ENCODE data around the gene LY6G5C. TPM values are rescaled to one million over a fixed set of nuclear protein-coding genes. Genes with fewer than 3 reads are reported as not detected.

LY6G5C gene, protein sequence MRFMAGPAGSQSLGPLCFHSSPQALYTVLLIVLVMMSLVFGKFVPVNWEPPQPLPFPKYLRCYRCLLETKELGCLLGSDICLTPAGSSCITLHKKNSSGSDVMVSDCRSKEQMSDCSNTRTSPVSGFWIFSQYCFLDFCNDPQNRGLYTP
- 1.8 TPM in 1 of 2 replicates, not detected in the other for total RNA-seq (2014; rRNA removed; shearing (Covaris generic))

DNA sequence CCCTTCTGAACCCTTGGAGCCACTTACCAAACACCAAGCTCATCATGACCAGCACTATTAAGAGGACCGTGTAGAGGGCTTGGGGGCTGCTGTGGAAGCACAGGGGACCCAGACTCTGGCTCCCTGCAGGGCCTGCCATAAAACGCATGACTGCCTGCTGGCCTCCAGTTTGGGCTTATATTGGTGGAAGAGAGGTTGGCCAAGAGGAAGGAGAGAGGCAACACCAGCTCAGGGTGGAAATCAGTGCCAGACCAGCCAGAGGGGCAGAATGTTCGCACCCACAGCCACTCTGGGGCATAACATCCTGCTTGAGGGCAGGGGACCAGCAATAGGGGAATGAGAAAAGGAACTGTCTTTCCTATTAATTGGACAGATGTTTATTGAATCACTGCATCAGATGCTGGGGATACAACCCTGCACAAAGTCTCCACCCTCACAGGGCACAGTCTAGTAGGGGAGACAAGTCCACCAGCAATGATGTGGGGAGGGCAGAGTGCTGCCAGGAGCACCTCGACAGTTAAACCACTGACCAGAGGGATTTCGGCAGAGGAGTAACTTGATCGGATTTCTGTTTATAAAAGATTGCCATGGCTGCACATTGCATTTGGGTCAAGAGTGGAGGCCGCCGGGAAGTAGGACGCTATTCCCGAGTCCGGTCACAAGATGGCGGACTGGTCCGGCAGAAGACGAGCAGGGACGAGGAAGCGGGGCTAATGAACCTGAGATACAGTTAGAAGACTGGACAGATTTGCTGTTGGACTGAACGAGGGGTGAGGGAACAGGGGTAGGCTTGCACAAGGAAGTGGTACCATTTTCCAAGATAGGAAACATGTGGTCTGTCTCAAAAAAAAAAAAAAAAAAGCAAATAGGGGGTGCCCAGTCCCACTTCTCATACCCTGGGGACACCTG, at the start of gene LY6G5C:
LY6G5C (minus strand) TSS at position 842 of the 909 bp plus-strand sequence; CDS start at position 148, 694 bp downstream.
- peak; percentile 90 for DNase-seq (ENCODE audit: low read depth)

DNA sequence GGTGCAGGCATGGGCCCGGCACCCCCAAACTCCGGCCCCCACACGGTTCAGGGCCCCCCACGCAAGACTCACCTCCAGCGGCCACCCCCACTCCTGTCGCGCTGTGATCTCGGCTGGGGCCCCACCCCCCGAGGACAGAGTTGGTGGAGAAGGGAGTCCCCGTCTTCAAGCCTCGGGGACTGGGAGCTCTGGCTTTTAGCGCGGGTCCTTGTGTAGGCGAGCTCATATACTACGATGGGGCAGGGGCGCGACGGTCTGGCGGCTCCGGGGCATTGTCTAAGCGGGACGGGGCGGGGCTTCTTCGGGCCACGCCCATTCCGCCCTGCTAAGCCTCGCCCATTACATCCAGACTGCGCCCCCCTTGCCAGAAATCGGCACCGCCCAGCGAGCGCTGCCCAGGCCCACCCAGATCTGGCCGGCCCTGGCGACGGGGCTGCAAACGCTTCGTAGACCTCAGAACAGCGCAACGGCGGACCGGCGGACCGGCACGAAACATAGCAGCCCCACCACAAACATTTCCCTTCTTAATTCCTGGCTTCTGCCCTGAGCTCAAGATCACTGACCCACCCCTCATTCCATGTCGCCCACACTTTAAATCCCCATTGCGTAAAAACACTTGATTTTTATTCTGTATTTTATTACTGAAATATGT, 49.2 kb upstream of the LY6G5C start:
- peak; percentile 95 for DNase-seq (ENCODE audit: low read depth)

DNA sequence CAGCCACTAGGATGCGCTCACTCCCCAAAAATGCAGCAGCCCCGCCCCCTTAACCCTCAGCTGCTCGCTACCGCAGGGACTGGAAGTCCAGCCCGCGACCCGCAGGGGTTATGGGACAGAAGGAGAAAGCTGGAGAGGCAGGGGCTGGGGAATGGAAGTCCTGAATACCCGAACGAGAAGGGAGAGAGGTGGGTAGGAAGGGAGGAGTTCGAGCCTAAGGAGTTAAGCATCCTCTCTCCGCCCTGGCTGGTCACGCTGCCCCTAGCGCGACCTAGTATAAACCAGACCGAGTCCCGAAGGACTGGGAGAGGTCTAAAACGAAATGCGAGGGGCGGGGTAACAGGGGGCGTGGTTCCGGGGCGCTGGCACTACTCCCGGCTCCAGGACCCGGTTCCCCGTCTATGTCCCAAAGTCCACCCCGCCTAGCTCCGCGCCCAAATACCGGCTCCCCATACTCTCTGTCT, 48.7 kb upstream of the LY6G5C start:
- DNase-seq (ENCODE audit: low read depth) = peak; percentile 93

DNA sequence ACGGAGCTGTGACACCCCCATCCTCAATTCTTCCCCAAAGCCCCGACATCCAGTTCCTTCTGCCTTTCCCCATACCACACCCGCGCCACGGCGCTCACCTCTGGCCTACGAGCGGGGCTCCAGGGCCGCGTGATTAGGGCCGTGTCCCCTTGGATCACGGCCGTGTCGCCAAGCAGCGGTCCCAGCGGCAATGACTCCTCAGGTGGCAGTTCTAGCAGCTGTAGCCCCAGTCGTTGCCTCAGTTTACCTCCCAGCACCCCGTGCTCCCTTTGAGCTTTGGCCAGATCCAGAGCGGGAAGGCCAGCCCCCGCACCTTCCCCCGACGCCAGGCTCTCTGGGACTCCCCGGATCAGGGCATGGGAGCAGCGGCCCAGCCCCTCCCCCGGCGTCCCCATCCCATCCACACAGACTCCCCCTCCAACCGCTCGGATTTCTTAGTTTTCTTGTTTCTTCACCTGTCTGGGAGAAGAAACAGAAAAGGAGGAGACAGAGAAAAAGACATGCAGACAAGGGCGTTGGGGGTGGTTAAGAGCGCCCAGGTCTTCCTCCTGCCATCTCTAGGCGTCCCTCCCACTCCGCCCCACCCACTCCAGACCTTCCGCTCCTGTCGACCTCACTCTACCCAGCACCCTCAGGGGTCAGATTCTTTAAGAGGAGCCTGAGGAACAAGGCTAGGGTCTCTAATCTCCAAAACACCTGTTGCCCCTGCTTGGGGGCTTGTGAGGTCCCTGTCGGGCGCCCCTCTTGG, 48.1 kb upstream of the LY6G5C start, which contains the start of gene DDAH2:
DDAH2 (minus strand) TSS at position 533 of the 748 bp plus-strand sequence; CDS start at position 395, 138 bp downstream.
- DNase-seq (ENCODE audit: low read depth) = no peak

DNA sequence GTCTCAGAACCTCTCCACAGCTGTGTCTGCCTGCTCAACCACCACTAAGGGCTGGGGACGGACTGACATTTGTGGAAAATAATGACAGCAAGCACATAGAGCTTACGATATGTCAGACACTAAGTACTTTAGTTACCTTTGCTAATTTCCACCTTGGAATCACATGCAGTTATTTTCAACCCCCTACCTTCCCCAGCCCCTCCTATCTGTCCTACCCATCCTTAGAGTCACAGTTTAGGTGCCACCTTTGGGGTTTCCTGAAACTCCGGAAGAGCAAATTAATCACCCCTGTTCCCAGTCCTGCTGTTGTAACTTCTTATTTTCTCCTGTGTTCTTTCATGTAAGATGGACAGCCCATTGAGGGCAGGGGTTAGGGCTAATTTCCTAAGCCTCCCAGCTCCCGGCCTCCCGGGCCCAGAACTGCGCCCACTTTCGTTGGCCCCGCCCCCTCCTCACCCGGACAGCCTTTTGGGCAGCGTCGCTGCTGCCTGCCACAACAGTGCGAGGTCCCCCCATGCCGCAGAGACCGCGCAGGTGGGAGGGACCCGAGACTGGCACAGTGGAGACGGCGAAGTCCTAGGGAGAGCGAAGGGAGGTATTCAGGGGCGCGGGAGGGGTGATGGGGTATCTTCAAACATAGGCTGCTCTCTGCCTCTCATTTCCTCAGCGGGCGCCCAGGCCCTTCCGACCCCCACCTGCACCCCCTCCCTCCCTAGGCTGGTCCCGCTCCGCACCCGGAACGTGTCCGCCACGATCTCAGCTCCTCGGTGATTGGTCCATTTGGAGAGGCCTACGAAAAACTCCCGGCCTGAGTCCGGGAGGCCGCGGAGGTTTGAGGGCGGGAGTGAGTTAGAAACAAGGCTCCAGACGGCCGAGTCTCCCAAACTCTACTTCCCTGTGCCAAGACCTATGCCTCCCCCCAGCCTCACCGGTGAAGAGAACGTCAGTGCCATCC, 47.1 kb upstream of the LY6G5C start:
- DNase-seq (ENCODE audit: low read depth) = no peak

DNA sequence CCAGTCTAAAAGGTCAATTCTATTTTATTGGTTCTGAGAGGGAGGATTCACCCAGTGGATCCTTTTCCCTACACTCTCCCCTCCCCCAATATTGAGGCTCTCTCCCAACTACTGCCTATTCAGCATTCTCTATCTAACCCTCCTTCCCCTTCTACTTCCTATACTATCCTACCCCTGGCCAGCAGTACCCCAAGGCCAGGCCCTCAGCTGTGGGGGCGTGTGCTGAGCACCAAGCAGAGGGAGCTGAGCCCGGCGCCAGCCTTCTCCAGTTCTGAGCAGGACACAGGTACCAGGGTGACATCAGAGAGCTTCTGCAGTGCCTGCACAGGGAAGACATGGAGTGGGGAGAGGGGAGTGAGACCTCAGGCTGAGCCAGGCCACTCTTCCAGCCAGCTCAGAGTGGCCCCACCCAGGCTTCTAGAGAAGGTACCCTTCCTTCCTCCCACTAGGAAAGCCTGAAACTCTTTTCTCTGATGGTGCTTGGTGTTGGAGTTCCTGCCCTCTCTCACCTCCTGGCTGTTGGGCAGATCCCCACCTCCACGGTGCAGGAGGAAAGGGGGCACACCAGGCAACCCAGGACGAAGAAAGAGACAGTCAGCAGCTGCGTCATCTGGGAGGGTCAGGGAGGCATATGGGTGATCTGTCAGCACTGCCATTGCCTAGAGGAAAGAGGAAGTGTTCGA, 46.3 kb upstream of the LY6G5C start:
- no peak for DNase-seq (ENCODE audit: low read depth)

DNA sequence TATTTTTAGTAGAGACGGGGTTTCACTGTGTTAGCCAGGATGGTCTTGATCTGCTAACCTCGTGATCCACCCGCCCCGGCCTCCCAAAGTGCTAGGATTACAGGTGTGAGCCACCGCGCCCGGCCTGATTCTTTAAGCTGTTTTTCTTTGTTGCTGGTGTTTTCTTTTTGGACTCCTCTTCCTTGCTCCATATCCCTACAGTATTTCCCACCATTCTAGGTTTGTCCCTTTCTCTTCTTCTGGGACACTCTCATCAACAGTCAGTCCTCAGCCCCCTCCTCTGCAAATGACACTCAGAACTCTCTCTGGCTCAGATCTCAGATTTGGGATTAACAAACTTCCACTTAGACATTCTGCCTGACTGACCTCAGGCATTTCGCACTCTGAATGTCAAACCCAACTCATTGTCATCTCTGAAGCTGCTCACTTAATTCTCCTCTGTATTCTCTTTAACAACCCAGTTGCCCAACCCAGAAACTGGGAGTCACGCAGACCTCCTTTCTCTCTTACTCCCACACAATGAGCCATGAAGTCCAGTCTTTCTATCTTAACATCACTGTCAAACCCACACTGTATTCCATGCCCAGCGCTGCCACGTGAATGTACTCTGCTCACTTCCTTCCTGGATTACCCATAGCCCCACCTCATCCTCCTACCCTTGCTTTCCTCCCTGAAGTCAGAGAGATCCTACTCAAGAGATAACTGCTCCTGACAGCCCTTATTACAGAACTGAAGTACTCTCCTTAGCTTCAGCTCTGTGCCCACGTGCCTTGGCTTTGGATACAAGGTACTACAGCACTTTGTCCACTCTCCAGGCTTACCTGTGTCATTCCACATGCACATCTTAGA, 44.9 kb upstream of the LY6G5C start:
- no peak for DNase-seq (ENCODE audit: low read depth)

DNA sequence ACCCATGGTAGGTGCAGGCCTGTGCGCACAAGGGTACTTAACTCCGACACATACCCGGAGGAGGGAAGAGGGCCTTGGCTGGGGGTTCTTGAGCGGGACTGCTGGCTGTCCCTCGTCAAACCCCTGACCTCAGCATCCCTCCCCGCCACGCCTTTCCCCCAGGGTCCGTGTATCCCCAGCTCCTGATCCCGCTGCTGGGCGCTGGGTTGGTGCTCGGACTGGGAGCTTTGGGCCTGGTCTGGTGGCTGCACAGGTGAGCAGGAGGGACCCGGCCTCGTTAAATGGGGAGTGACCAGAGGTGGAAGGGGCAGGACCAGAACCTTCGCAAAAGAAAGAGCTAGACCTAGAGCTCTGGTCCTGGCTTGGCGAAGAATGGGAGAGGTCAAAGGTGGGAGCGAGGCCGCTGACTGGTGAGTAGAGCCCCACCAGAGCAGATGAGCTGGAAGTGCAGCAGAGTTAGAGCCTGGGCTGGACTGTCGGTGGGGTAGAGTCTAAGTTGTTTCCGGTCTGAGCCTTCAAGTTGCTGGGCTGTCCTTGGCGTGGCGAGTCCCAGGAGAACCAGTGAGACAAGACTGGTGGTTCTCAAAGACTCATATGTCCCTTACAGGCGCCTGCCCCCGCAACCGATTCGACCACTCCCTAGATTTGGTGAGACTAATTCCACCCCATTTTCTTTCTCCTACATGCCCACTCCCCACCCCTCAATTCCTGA, 43.3 kb upstream of the LY6G5C start:
- no peak for DNase-seq (ENCODE audit: low read depth)

DNA sequence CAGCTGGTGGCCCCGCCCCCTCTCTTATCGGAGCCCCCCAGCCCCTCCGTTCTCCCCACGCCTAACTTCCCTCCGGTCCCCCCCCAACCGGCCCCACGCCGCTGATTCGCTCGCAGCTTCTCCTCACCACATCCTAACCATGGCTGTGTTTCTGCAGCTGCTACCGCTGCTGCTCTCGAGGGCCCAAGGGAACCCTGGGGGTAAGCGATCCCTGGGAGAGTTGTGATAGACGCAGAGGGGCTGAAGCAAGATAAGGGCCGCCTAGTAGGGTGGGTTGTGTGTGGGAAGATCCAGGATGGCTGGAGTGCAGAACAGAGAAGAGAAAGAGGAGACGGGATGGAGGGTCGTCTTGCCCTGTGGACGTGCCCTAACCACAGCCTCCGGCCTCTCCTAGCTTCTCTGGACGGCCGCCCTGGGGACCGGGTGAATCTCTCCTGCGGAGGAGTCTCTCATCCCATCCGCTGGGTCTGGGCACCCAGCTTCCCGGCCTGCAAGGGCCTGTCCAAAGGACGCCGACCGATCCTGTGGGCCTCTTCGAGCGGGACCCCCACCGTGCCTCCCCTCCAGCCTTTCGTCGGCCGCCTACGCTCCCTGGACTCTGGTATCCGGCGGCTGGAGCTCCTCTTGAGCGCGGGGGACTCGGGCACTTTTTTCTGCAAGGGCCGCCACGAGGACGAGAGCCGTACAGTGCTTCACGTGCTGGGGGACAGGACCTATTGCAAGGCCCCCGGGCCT, 42.5 kb upstream of the LY6G5C start, which contains the start of gene MPIG6B:
MPIG6B (plus strand) TSS at position 129 of the 735 bp plus-strand sequence; CDS start at position 140, 11 bp downstream.
- no peak for DNase-seq (ENCODE audit: low read depth)

DNA sequence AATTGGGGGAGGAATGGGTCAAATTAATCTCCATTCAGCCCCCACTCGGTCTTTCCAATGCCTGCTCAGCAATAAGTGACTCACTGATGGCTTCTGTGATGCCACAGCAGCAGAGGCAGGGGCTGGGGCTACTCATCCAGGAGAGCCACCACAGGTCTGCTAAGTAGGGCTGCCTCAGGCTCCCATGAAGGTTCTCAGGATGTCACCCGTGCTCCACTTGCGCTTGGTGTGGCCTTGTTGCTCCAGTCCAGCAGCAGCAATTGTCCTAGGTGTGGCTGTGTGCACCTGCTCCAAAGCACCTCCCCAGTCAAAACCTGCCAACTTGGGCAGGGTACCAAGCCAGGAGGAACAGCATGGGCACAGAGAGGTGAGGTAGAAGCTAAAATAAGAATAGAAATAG, 41.3 kb upstream of the LY6G5C start:
- no peak for DNase-seq (ENCODE audit: low read depth)

DNA sequence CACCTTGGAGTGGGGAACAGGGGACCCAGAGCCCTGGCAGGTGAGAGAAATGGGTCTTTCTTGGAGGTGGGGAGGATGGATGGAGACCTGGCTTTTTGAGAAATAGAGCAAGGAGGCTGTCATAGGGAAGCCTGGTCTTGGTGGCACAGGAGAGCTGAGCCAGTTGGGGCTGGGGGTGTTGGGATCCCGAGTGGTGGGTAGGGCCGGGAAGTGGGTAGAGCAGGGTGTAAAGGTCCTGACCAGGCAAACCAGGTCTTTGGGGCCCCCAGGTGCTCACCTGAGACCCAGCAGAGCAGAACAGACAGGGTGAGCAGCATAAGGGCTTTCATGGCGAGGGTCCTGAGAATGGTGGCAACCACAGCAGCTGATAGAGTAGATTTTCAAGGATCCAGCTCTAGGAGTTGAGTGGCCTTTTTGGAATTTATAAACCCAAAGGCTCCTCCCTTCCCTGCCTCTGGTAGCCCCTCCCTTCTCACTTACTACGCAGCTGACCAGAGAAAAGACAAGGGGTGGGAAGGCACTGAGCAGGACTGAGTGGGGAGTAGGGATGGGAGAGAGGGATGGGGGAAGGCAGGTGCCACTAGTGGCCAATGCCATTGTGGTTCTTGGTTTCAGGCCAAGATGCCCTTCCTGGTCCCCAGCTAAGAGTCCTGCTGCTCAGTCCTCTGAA, 40.6 kb upstream of the LY6G5C start, which contains the start of gene LY6G6C:
LY6G6C (minus strand) TSS at position 396 of the 670 bp plus-strand sequence; CDS start at position 329, 67 bp downstream.
- no peak for DNase-seq (ENCODE audit: low read depth)

DNA sequence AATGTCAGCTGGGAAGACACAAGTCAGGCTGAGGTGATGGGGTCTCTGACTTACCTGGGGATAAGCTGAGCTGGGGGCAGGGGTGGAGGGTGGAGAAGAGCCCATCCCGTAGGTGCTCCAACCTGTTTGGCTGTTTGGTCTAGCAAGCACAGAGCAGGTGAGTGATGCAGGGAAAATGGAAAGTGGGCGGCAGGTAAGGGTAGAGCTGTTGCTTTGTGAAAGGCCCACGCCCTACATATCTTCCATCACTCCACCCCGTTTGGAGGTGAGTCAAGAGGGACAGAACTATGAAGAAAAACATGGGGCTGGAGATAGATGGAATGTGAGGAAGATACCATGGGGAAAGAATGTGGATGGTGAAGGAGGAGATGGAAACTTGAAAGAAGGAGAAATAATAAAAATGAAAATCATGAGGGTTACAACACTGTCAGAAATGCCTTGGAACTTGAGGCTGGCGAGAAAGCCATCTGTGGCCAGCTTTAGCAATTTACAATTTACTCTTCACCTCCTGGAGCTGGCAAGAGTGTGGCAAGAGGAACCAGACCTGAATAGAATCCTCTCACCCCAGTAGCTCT, 39.4 kb upstream of the LY6G5C start:
- no peak for DNase-seq (ENCODE audit: low read depth)

DNA sequence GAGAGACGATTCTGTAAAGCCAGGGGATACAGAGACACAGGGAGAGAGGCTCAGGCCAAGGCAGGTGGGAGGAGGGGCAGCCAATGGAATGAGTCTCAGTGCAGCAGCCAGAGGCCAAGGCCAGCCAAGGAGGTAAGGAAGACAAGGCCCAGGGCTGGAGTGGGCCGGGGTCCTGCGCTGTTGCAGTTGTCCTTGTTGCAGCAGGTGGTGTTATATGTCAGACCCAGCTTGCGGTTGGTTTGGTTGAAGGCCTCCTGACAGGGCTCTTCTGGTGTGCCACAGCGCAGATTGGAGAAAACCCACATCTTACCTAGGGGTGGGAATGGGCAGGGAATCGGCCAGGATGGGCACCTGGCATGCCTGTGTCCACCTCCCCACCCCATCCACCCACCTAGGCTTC, 38.1 kb upstream of the LY6G5C start:
- DNase-seq (ENCODE audit: low read depth) = no peak

DNA sequence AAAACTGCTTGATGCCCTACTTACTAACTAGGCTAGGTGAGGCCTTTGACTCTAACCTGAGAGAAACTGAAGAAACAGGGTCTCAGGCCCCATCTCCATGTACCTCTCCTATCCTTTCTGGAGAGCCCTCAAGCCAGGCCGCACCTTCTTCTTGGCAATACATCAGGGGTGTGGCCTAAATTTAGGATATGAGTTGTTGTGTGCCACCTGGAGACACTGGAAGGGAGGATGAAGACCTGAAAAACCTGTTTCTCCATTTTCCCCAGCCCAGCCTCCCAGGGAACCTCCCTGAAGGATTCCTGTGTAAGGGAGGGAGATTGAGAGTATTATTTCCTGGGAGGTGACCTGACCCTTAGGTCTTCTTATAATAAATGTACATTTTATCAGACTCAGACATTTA, 37.4 kb upstream of the LY6G5C start:
- DNase-seq (ENCODE audit: low read depth) = no peak

DNA sequence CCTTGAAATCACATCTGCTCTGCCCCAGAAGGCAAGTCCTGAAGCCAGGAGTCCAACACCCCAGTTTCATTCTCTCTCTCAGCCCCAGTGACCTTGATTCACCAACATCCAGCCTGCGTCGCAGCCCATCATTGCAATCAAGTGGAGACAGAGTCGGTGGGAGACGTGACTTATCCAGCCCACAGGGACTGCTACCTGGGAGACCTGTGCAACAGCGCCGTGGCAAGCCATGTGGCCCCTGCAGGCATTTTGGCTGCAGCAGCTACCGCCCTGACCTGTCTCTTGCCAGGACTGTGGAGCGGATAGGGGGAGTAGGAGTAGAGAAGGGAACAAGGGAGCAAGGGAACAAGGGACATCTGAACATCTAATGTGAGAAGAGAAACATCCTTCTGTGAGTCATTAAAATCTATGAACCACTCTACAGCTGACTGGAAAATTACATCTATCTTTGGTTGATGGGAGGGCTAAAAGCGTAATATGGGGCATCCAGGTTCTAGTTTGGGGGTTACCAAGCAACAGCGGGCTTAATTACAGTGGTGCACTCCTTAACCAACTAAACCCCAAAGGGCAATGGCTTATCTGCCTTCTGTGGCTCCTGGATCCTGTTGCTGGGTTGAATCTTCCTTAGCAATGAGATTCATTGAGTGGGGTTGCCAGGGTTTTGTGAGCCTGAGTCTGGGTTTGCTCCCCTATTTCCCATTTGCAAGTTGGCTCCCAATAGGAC, 36.8 kb upstream of the LY6G5C start:
- DNase-seq (ENCODE audit: low read depth) = no peak
